Spleen (tissue), 11 donors: Measurements from ENCODE around the gene MRPL14. TPM values are rescaled to one million over a fixed set of nuclear protein-coding genes. Genes with fewer than 3 reads are reported as not detected.

ENCODE experiments used
- DNase-seq: peaks from one replicate; pipeline ENCODE4 v3.0.0-alpha.2; 2020
- H3K27ac ChIP-seq, 8 donors: fragments of 200-600 bp; sonication (generic) in 7 of 8; 1 replicate in 4 of 8; 2 replicates in 4 of 8; pipeline versions ENCODE4 v1.5.0 to v1.8.0; 2016 to 2021; ENCODE audit warnings: inconsistent platforms in 4 of 8, mild to moderate bottlenecking in 4 of 8, moderate library complexity in 1 of 8
- H3K27me3 ChIP-seq, 7 donors: fragments of 200-600 bp; sonication (generic) in 6 of 7; replicated peaks in 1 of 7; 1 replicate in 4 of 7; 2 replicates in 3 of 7; pipeline versions ENCODE4 v1.5.0 to v1.8.0; 2016 to 2021; ENCODE audit warnings: inconsistent platforms in 3 of 7, mild to moderate bottlenecking in 1 of 7
- H3K36me3 ChIP-seq, 6 donors: fragments of 200-600 bp; sonication (generic) in 5 of 6; 1 replicate in 4 of 6; 2 replicates in 2 of 6; pipeline versions ENCODE4 v1.5.0 to v1.8.0; 2016 to 2021; ENCODE audit warnings: inconsistent platforms in 2 of 6
- H3K4me1 ChIP-seq, 6 donors: fragments of 200-600 bp; sonication (generic) in 5 of 6; 1 replicate in 3 of 6; 2 replicates in 3 of 6; pipeline versions ENCODE4 v1.5.0 to v1.8.0; 2016 to 2021; ENCODE audit warnings: inconsistent platforms in 3 of 6
- H3K4me3 ChIP-seq, 8 donors: fragments of 200-600 bp; sonication (generic) in 7 of 8; 1 replicate in 4 of 8; 2 replicates in 4 of 8; pipeline versions ENCODE4 v1.5.0 to v1.8.0; 2016 to 2021; ENCODE audit warnings: inconsistent platforms in 4 of 8, mild to moderate bottlenecking in 4 of 8, moderate library complexity in 2 of 8
- H3K9me3 ChIP-seq, 8 donors: fragments of 200-600 bp; sonication (generic) in 7 of 8; 1 replicate in 4 of 8; 2 replicates in 4 of 8; pipeline versions ENCODE4 v1.5.0 to v1.8.0; 2016 to 2021; ENCODE audit warnings: inconsistent platforms in 4 of 8
- CTCF ChIP-seq, 11 experiments: fragments of 200-600 bp in 7 of 11; fragments of 450-650 bp in 4 of 11; sonication (generic) in 4 of 11; IDR thresholded peaks in 8 of 11; conservative IDR thresholded peaks in 3 of 11; 1 replicate in 7 of 11; 2 replicates in 4 of 11; pipeline versions ENCODE4 v1.4.0 to v1.8.0; 2016 to 2021; ENCODE audit warnings: antibody characterized with exemption in 11 of 11, inconsistent platforms in 4 of 11, mild to moderate bottlenecking in 1 of 11
- POLR2A ChIP-seq, 3 donors: fragments of 450-650 bp; IDR thresholded peaks; one replicate each; pipeline ENCODE4 v1.5.1; 2017; ENCODE audit warnings: antibody characterized with exemption in 3 of 3, mild to moderate bottlenecking in 1 of 3
- POLR2AphosphoS5 ChIP-seq, 3 donors: sonication (generic); formaldehyde crosslinking; IDR thresholded peaks; one replicate each; pipeline ENCODE4 v1.5.1; 2017; ENCODE audit warnings: antibody characterized with exemption in 3 of 3
- WGBS, 5 donors: extraction: QIAGEN DNeasy Blood & Tissue Kit in 3 of 5; methylation state at CpG; one replicate each; pipeline versions ENCODE4 v1.1.5 to v1.1.7; 2013 to 2018; 5-methylcytosine and 5-hydroxymethylcytosine counted together
- intact Hi-C: fragments of 100-400 bp; cut with DNase I; formaldehyde crosslinking; loops from one replicate; pipeline ENCODE4 v1.15.0; 2023; ENCODE audit warnings: low total_unique reads
- polyA plus RNA-seq, 3 donors: library from polyadenylated mRNA; stranded (reverse); fragments of 200-250 nt; gene quantifications; one replicate each; pipeline ENCODE4 v1.2.1, GENCODE V29; 2013
- total RNA-seq, 7 donors: library from RNA; depleted of rRNA in 3 of 7; stranded (reverse); fragments of >200 nt in 3 of 7; fragmentation: NEBNext Ultra II Directional in 4 of 7; extraction: Animal tissue kit (Norgen Biotek cat#: 25700) in 4 of 7; gene quantifications; one replicate each; pipeline versions ENCODE4 v1.1.0 to v1.2.1, GENCODE V29; 2016 to 2021
- donor health status: healthy with polysubstance abuse.
- donor health status: DM: no; HTN: no; CAD: no; lungs with moderate emphysema.
- donor health status: DM: no; HTN: no; CAD: no.
- donor health status: Bipolar disorder and iron deficiency.
- donor health status: healthy.
- donor health status: DM: no; HTN: no; CAD: no.
- donor health status: DM: yes; HTN: yes; CAD: no.

The MRPL14 gene
- total and polyA plus RNA-seq, 10 donors: 20.2 to 55.3 (median 27.3) TPM

DNA sequence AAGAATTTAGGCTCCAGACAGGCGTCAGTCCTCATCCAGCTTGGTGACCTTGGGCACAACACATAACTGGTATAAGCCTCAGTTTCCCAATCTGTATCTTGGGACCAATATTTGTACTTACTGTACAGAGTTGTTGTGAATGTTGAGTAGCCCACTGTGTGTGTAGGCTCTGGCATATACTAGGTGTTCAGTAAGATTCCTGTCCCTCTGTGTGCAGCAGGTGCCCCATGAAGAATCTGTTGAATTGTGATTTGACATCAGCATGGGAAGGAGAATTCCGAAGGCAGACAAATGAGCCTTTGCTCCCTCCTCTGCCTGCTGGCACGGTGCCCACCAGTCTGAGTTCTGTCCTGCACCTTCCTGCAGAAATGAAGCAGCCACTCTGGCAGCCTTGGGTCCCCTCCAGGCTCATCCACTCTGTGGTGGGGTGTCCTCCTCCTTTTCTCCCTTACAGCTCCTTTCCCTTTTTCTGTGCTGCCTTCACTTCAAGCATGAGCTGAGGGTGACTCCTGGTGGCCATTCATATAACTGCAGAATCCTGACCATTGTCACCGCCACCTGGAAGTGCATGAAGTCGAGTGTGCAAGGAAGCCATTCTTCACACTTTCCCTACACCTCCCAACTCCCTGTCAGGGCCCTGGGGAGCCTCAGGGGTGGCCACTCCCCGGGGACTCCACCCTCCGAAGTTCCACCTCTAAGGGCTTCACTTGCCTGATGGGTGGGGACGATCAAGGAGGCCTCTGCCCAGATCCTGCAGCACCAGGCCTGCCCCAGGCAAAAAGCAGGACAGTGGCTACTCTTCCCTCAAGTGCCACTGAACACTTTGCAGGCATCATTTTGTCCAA, 48.2 kb downstream of the MRPL14 start:
- peak in 1 of 3 donors; percentile 49 for TF ChIP-seq POLR2AphosphoS5 (IDR thresholded peaks at IDR 0.05)
- TF ChIP-seq POLR2A (IDR thresholded peaks at IDR 0.05): no peak
- TF ChIP-seq CTCF (IDR thresholded peaks at IDR 0.05 in 8 of 11, conservative IDR thresholded peaks at IDR 0.05 in 3 of 11): peak; percentile 77 to 97 (median 91)
- no peaks in the 10 kb centered on the region for H3K9me3 ChIP-seq
- intact Hi-C loops: loop anchor here (2.0 to 5.0 kb wide), 4 partner anchors 310 to 472 kb away; no protein-coding TSS in a partner anchor
- H3K27ac ChIP-seq: no peak overlapping the region
- 18 to 28% (median 28%) methylated on average over 8 of the region's 8 CpGs for WGBS, 5 donors
- no peaks in the 10 kb centered on the region for H3K36me3 ChIP-seq
- no peak overlapping the region for H3K4me3 ChIP-seq
- H3K4me1 ChIP-seq: peaks cover 7 to 31% (median 17%) of the 10 kb centered on the region in 6 donors
- peak; percentile 79 for DNase-seq
- peaks cover 0 to 54% (median 21%) of the 10 kb centered on the region in 7 donors for H3K27me3 ChIP-seq

GRCh38 chr6:44078219-44078826, 48.9 kb downstream of the MRPL14 start:
- no peak overlapping the region for H3K4me3 ChIP-seq
- H3K27ac ChIP-seq: no peak overlapping the region
- no peak for DNase-seq
- WGBS, 5 donors: 89 to 97% (median 90%) methylated on average over 6 of the region's 6 CpGs
- peaks cover 0 to 61% (median 21%) of the 10 kb centered on the region in 7 donors for H3K27me3 ChIP-seq
- H3K4me1 ChIP-seq: peaks cover 13 to 39% (median 25%) of the 10 kb centered on the region in 6 donors
- no peaks in the 10 kb centered on the region for H3K9me3 ChIP-seq
- intact Hi-C loops: loop anchor here (2.0 to 5.0 kb wide), 4 partner anchors 310 to 471 kb away; no protein-coding TSS in a partner anchor
- TF ChIP-seq POLR2A (IDR thresholded peaks at IDR 0.05): no peak
- TF ChIP-seq CTCF (IDR thresholded peaks at IDR 0.05 in 8 of 11, conservative IDR thresholded peaks at IDR 0.05 in 3 of 11): no peak
- TF ChIP-seq POLR2AphosphoS5 (IDR thresholded peaks at IDR 0.05): no peak
- no peaks in the 10 kb centered on the region for H3K36me3 ChIP-seq

DNA sequence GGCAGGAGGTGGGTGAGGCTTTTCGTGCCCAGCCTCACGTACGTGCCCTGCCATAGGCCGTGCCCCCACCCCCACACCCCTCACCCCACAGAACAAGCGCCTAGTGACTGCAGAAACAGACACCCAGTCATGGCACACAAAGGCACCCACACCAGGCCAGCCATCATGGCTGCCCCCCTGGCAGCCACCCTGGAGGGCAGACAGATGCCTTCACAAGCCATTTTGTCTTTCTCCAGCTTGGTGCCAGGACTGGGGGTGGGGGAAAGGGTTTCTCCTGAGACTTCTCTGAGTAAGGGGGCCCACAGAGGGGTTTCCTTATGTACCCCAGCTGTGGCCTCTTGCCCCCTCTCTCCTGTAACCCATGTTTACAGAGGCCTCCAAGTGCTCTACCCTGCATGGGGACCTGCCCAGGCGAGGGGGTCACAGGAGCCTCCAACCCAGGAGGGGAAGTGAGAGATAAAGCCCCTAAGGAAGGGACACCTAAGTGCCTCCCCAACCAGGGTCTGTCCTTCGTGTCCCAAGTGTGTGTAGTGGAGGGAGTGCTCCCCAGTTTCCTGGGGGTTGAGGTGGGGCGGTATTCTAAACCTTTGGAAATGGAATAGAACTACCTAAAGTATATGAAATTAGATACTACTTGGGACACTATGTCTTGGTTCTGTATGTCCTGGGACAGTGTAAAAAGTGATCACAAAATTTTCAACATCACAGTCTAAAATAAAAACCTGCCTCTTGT, 49.9 kb downstream of the MRPL14 start:
- Histone ChIP-seq H3K4me1 (peaks cover 13 to 47% (median 31%) of the 10 kb centered on the region in 6 donors), H3K9me3 (no peaks in the 10 kb centered on the region), H3K36me3 (no peaks in the 10 kb centered on the region), H3K27me3 (peaks cover 0 to 70% (median 21%) of the 10 kb centered on the region in 7 donors), H3K27ac (no peak overlapping the region), H3K4me3 (no peak overlapping the region)
- TF ChIP-seq POLR2AphosphoS5 (IDR thresholded peaks at IDR 0.05) (no peak), CTCF (IDR thresholded peaks at IDR 0.05 in 8 of 11, conservative IDR thresholded peaks at IDR 0.05 in 3 of 11) (no peak), POLR2A (IDR thresholded peaks at IDR 0.05) (no peak)
- DNase-seq: no peak
- WGBS, 5 donors: 86 to 91% (median 90%) methylated on average over 7 to 8 of the region's 8 CpGs
- intact Hi-C loops: loop anchor here (5.0 kb wide), 3 partner anchors 355 to 470 kb away; no protein-coding TSS in a partner anchor
